Common myeloid progenitor, CD34-positive (primary cell): ENCODE measurements around the gene SEPTIN10.
"Not testable (repeated sequence)": the region's sequence is repeated elsewhere in the genome, so short reads cannot be mapped to it uniquely, and the experiment has no call there.

Experiments used
- CTCF ChIA-PET: fragments of 350-600 bp; sonication (Branson Sonifier 250); formaldehyde crosslinking; loops from one replicate; lab custom pipeline; 2021; ENCODE audit warnings: antibody characterized with exemption; lab: Charles Lee
- POLR2A ChIA-PET: fragments of 350-600 bp; sonication (Branson Sonifier 250); formaldehyde crosslinking; loops from one replicate; lab custom pipeline; 2021; ENCODE audit warnings: antibody characterized with exemption; lab: Charles Lee
- DNase-seq, 3 donors: peaks; one replicate each; pipeline versions ENCODE4 v3.0.0 to v3.0.0-alpha.2; 2013
- H3K27ac ChIP-seq, 2 experiments: 1 replicate in 1 of 2; 2 replicates in 1 of 2; pipeline ENCODE4 v1.7.0; 2013; ENCODE audit warnings: inconsistent platforms in 2 of 2, low read length in 2 of 2, mild to moderate bottlenecking in 2 of 2, low read depth in 1 of 2, moderate library complexity in 1 of 2; ENCODE audit not compliant: severe bottlenecking in 2 of 2, insufficient read depth in 1 of 2, poor library complexity in 1 of 2
- H3K27me3 ChIP-seq, 5 experiments: replicated peaks in 2 of 5; 1 replicate in 3 of 5; 2 replicates in 2 of 5; pipeline versions ENCODE4 v1.6.1 to v1.7.0; 2013; ENCODE audit warnings: low read length in 4 of 5, mild to moderate bottlenecking in 2 of 5, moderate library complexity in 2 of 5, inconsistent platforms in 1 of 5; ENCODE audit not compliant: insufficient read depth in 5 of 5, control insufficient read depth in 4 of 5
- H3K36me3 ChIP-seq, 4 experiments: 1 replicate in 2 of 4; 2 replicates in 2 of 4; pipeline versions ENCODE4 v1.6.1 to v1.7.0; 2013; ENCODE audit warnings: low read length in 3 of 4, control low read depth in 1 of 4, mild to moderate bottlenecking in 1 of 4; ENCODE audit not compliant: control insufficient read depth in 4 of 4, insufficient read depth in 4 of 4
- H3K4me1 ChIP-seq, 4 experiments: 1 replicate in 3 of 4; 2 replicates in 1 of 4; pipeline versions ENCODE4 v1.6.1 to v1.7.1; 2013; ENCODE audit warnings: low read length in 3 of 4, mild to moderate bottlenecking in 3 of 4, control low read depth in 1 of 4, inconsistent platforms in 1 of 4, moderate library complexity in 1 of 4; ENCODE audit not compliant: control insufficient read depth in 4 of 4, insufficient read depth in 4 of 4; ENCODE audit errors: control extremely low read depth in 1 of 4
- H3K4me3 ChIP-seq, 7 experiments: 1 replicate in 4 of 7; 2 replicates in 3 of 7; pipeline versions ENCODE4 v1.5.1 to v1.7.0; 2013; ENCODE audit warnings: mild to moderate bottlenecking in 7 of 7, low read length in 6 of 7, moderate library complexity in 6 of 7, inconsistent platforms in 2 of 7, low read depth in 2 of 7, control low read depth in 1 of 7; ENCODE audit not compliant: insufficient read depth in 4 of 7, control insufficient read depth in 1 of 7; ENCODE audit errors: extremely low read depth in 1 of 7
- H3K9me3 ChIP-seq, 5 experiments: 1 replicate in 4 of 5; 2 replicates in 1 of 5; pipeline versions ENCODE4 v1.6.1 to v1.7.1; 2013; ENCODE audit warnings: low read length in 4 of 5, mild to moderate bottlenecking in 2 of 5, inconsistent platforms in 1 of 5, low read depth in 1 of 5, moderate library complexity in 1 of 5; ENCODE audit not compliant: control insufficient read depth in 4 of 5, insufficient read depth in 2 of 5; ENCODE audit errors: control extremely low read depth in 1 of 5
- WGBS: methylation state at CpG from one replicate; pipeline ENCODE4 v1.1.5; 2013; ENCODE audit not compliant: insufficient coverage; 5-methylcytosine and 5-hydroxymethylcytosine counted together

The SEPTIN10 gene

DNA sequence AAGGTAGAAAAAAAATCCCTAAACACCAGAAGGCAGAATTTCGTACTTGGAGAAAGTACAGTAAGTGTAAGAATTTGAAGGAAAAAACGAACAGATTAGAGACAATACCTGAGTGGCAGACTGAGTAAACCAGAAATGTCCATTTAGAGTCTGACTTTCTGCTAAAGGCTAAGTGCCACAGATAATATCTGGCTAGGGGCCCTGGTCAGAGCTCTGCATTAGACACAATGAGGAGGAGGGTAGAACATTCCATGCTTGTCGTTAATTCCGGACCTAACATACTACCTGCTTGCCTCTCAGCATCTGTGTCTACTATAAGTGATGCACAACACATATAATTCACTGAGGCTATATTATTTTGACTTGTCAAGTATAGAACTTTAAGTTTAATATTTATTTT lies 18.1 kb downstream of the SEPTIN10 start:
- no peak for DNase-seq
- Histone ChIP-seq H3K27ac (no peak overlapping the region), H3K4me3 (no peak overlapping the region), H3K9me3 (no peaks in the 10 kb centered on the region), H3K36me3 (no peaks in the 10 kb centered on the region), H3K4me1 (no peaks in the 10 kb centered on the region), H3K27me3 (peaks cover 0 to 2% (median 0%) of the 10 kb centered on the region in 5 experiments)
- WGBS: 96% methylated on average over 2 of the region's 4 CpGs
- CTCF ChIA-PET: no interaction called here
- POLR2A ChIA-PET: no interaction called here

DNA sequence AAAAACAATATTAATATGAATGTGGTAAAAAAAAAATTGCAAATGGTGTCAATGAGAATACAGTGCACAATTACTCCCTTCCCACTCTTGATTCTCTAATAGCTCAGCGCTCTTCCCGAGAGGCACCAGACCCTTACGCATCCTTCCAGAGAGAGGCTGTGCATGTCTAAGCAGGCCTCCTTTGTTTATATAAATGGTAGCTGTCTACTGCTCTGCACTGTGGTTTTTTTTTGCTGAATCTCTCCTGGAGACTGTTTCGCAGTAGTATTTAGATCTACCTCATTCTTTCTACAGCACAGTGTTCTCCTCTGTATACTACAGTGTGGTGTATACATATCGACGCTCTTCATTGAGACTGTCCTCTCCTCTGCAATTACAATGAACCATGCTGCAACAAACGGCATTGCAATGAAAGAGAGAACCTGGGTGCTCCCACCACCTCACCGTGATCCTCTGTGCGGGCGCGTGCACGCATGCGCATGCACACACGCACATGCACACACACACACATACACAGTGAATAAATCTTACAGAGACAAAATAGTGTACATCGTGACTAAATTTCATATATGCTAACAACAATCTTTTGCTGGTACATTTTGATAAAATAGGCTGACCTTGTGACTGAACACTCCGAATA lies 19.4 kb downstream of the SEPTIN10 start:
- 98% methylated on average over 4 of the region's 16 CpGs for WGBS
- no peak overlapping the region for H3K4me3 ChIP-seq
- DNase-seq: no peak
- no peaks in the 10 kb centered on the region for H3K36me3 ChIP-seq
- no peaks in the 10 kb centered on the region for H3K9me3 ChIP-seq
- no peaks in the 10 kb centered on the region for H3K4me1 ChIP-seq
- CTCF ChIA-PET: no interaction called here
- no peaks in the 10 kb centered on the region for H3K27me3 ChIP-seq
- POLR2A ChIA-PET: interaction anchor here (0.6 kb wide), 1 partner anchor 506 kb away, joined by 5 read pairs; no protein-coding TSS in a partner anchor
- H3K27ac ChIP-seq: no peak overlapping the region

DNA sequence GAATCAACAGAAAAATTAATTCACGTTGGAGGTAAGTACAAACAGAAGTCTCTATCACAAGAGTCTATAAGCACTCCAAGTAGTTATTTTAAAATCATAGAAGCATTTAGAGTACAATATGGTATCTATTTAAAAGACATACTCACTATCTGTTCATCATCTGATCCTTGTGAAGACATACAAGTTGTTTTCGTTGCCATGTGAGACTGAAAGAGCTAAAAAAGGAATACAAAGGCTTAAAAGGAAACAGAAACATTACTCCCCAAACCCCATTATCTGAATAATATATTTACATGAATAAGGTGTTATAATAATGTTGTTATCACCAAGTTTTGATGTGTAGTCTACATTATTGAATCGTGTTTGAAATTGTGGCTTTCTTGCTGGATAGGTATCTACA lies 20.9 kb downstream of the SEPTIN10 start:
- POLR2A ChIA-PET: no interaction called here
- WGBS: no CpG with 5 or more reads among the region's 3 CpGs
- H3K27me3 ChIP-seq: no peaks in the 10 kb centered on the region
- no peaks in the 10 kb centered on the region for H3K36me3 ChIP-seq
- no peak overlapping the region for H3K4me3 ChIP-seq
- CTCF ChIA-PET: no interaction called here
- no peak overlapping the region for H3K27ac ChIP-seq
- no peaks in the 10 kb centered on the region for H3K9me3 ChIP-seq
- no peak for DNase-seq
- H3K4me1 ChIP-seq: no peaks in the 10 kb centered on the region

DNA sequence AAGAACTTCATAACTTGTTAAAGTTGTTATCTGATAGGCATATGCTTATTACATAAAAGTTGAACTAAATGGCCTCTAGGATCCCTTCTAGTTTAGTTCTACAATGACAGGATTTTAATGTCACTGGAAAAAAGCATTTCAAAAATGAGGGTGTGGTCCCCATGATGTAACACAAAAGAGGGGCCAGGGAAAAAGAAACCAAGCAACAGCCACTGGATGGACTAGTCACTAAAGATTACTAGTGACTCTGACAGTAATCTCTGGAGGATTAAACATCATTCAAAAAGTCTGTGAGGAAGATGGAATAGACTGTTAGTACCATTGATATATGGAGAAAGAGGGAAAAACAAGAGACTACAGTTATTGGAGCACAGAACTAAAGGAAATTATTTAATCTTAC lies 22.6 kb downstream of the SEPTIN10 start:
- no peaks in the 10 kb centered on the region for H3K36me3 ChIP-seq
- H3K9me3 ChIP-seq: no peaks in the 10 kb centered on the region
- H3K27me3 ChIP-seq: no peaks in the 10 kb centered on the region
- H3K4me1 ChIP-seq: no peaks in the 10 kb centered on the region
- CTCF ChIA-PET: interaction anchor here (1.5 kb wide), 1 partner anchor 17 kb away, joined by 3 read pairs; no protein-coding TSS in a partner anchor
- no peak overlapping the region for H3K4me3 ChIP-seq
- no peak overlapping the region for H3K27ac ChIP-seq
- POLR2A ChIA-PET: interaction anchor here (1.0 kb wide), 1 partner anchor 72 kb away, joined by 3 read pairs; no protein-coding TSS in a partner anchor
- DNase-seq: no peak

DNA sequence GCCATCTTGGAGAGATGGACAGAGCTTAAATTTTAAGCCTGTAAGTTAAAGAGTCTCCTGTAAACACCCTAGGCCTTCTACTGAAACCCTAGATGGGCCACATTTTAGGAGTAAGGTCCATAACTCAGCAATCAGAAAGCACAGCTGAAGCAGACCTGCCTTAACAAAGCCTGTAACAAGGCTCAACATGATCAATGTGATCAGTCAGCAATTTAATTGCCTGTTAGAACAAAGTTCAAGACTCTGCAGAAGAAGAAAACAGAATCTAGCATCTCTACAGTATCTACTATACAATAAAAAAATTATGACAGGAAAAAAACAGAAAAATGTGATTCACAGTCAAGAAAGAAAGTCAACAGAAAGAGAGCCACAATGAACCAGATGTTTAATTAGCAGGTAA lies 27.1 kb downstream of the SEPTIN10 start:
- H3K9me3 ChIP-seq: no peaks in the 10 kb centered on the region
- ChIA-PET POLR2A (no interaction called here), CTCF (no interaction called here)
- no peaks in the 10 kb centered on the region for H3K27me3 ChIP-seq
- no peaks in the 10 kb centered on the region for H3K4me1 ChIP-seq
- H3K4me3 ChIP-seq: no peak overlapping the region
- H3K27ac ChIP-seq: no peak overlapping the region
- no peak for DNase-seq
- H3K36me3 ChIP-seq: no peaks in the 10 kb centered on the region

DNA sequence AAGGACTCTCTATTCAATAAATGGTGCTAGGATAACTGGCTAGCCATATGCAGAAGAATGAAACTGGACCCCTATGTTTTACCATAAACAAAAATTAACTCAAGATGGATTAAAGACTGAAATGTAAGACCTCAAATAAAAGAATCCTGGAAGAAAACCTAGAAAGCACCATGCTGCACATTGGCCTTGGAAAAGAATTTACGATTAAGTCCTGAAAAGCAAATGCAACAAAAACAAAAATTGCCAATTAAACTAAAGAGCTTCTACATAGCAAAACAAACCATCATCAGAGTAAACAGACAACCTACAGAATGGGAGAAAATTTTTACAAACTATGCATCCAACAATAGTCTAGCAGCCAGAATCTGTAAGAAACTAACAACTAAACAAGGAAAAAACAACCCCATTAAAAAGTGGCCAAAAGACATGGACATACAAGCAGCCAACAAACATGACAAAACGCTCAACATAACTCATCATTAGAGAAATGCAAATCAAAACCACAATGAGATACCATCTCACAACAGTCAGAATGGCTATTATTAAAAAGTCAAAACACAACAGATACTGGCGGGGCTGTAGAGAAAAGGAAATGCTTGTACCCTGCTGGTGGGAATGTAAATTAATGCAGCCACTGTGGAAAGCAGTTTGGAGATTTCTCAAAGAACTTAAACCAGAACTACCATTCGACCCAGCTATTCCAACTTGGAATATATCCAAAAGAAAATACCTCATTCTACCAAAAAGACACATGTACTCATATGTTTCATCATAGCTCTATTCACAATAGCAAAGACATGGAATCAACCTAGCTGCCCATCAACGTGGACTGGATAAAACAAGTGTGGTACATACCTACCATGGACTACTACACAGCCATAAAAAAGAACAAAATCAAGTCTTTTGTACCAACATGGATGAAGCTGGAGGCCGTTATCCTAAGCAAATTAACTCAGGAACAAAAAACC lies 30.6 kb downstream of the SEPTIN10 start:
- POLR2A ChIA-PET: no interaction called here
- DNase-seq: no peak
- CTCF ChIA-PET: no interaction called here
- no peaks in the 10 kb centered on the region for H3K36me3 ChIP-seq
- 97% methylated on average over 3 of the region's 6 CpGs for WGBS
- no peak overlapping the region for H3K4me3 ChIP-seq
- no peak overlapping the region for H3K27ac ChIP-seq
- H3K27me3 ChIP-seq: no peaks in the 10 kb centered on the region
- no peaks in the 10 kb centered on the region for H3K9me3 ChIP-seq
- no peaks in the 10 kb centered on the region for H3K4me1 ChIP-seq

DNA sequence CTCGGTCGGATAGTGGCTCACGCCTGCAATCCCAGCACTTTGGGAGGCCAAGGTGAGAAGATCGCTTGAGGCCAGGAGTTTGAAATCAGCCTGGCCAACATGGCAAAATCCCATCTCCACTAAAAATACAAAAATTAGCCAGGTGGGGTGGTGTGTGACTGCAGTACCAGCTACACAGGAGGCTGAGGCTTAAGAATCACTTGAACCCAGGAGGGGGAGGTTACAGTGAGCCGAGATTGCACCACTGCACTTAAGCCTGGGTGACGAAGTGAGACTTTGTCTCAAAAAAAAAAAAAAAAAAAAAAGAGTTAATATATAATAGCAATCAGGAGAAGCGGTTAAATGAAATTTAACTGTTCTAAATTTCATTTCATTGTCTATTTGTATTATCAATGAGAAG lies 36.1 kb downstream of the SEPTIN10 start:
- WGBS: no CpG with 5 or more reads among the region's 7 CpGs
- H3K9me3 ChIP-seq, H3K4me1 ChIP-seq, DNase-seq, H3K27ac ChIP-seq, H3K4me3 ChIP-seq, H3K27me3 ChIP-seq, POLR2A ChIA-PET, H3K36me3 ChIP-seq, CTCF ChIA-PET: not testable (repeated sequence)
